Measurements from ENCODE around the gene CFAP20DC. TPM values are rescaled to one million over a fixed set of nuclear protein-coding genes. Genes with fewer than 3 reads are reported as not detected.

CFAP20DC gene
- total RNA-seq = 3.2 TPM

GRCh38 chr3:59049671-59050331 is at the start of gene CFAP20DC:
TSS of gene CFAP20DC (minus strand) at chr3:59050025. CDS start at chr3:59049631, 394 bp downstream.

Data from diencephalon (tissue), 1 donor.